Measurements from ENCODE around the gene COG5.

Gene COG5

GRCh38 chr7:107563775-107564552, at the start of gene COG5, which contains the start of gene DUS4L:
TSS of gene COG5 (minus strand) at chr7:107563920. CDS start at chr7:107563896, 24 bp downstream.
TSS of gene DUS4L (plus strand) at chr7:107563971. CDS start at chr7:107567071, 3,100 bp downstream.
- DNase-seq (ENCODE audit: low spot score): peak; percentile 93
- peak within 1 kb of the TSS; percentile 94 to 96 for H3K27ac ChIP-seq
- TF ChIP-seq, protein P1, sequence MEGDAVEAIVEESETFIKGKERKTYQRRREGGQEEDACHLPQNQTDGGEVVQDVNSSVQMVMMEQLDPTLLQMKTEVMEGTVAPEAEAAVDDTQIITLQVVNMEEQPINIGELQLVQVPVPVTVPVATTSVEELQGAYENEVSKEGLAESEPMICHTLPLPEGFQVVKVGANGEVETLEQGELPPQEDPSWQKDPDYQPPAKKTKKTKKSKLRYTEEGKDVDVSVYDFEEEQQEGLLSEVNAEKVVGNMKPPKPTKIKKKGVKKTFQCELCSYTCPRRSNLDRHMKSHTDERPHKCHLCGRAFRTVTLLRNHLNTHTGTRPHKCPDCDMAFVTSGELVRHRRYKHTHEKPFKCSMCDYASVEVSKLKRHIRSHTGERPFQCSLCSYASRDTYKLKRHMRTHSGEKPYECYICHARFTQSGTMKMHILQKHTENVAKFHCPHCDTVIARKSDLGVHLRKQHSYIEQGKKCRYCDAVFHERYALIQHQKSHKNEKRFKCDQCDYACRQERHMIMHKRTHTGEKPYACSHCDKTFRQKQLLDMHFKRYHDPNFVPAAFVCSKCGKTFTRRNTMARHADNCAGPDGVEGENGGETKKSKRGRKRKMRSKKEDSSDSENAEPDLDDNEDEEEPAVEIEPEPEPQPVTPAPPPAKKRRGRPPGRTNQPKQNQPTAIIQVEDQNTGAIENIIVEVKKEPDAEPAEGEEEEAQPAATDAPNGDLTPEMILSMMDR (IDR thresholded peaks at IDR 0.05): no peak
- H3K4me3 ChIP-seq: peak within 1 kb of the TSS; percentile 98

GRCh38 chr7:107613439-107613838, 49.7 kb upstream of the COG5 start:
- no peak overlapping the region for H3K27ac ChIP-seq
- no peak for DNase-seq (ENCODE audit: low spot score)
- TF ChIP-seq, protein P1 (IDR thresholded peaks at IDR 0.05): no peak
- no peak overlapping the region for H3K4me3 ChIP-seq

DNA sequence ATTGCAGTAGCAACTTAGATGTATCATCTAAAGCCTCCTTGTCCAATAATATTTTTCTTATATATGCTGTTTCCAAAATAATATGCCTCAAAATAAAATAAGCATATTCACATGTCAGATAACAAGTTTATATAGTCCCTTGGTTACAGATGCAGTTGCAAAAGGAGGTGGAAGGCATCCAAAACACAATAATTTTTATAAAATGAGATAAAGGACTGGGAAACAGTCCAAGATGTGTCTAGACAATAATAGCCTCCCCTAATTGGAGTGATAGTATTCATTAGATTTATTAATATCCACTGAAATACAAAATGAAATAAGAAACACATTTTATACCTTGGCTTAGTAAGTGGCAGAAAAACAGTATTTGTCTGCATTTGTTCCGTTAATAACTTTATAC, 46.6 kb upstream of the COG5 start:
- peak overlapping the region; percentile 38 to 64 for H3K27ac ChIP-seq
- TF ChIP-seq, protein P1 (IDR thresholded peaks at IDR 0.05): no peak
- no peak for DNase-seq (ENCODE audit: low spot score)

GRCh38 chr7:107609811-107610261, 46.1 kb upstream of the COG5 start:
- TF ChIP-seq, protein P1 (IDR thresholded peaks at IDR 0.05): no peak
- H3K4me3 ChIP-seq: no peak overlapping the region
- H3K27ac ChIP-seq: peak overlapping the region; percentile 38 to 64
- no peak for DNase-seq (ENCODE audit: low spot score)

More for the DNA sequence above, 46.6 kb upstream of the COG5 start:
- H3K4me3 ChIP-seq: no peak overlapping the region

DNA sequence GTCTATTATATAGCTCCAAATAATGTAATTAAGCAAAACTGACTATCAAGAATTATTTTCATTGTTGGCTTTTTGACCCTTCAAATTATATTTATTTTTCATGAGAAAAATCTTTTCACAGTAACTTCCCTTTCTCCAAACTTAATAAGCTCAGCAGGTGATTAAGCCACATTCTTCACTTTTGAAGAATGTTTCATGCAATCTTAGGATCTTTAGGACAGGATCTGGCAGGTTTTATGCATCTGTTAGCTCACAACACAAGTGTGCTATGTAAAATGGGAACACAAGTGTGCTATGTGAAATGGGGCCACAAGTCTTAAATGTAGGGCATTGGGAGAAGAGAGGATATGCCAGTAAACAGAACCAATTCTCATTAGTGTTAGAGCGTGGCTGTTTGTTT, 42.6 kb upstream of the COG5 start:
- Histone ChIP-seq H3K4me3 (no peak overlapping the region), H3K27ac (no peak overlapping the region)
- TF ChIP-seq, protein P1 (IDR thresholded peaks at IDR 0.05): no peak
- DNase-seq (ENCODE audit: low spot score): no peak

DNA sequence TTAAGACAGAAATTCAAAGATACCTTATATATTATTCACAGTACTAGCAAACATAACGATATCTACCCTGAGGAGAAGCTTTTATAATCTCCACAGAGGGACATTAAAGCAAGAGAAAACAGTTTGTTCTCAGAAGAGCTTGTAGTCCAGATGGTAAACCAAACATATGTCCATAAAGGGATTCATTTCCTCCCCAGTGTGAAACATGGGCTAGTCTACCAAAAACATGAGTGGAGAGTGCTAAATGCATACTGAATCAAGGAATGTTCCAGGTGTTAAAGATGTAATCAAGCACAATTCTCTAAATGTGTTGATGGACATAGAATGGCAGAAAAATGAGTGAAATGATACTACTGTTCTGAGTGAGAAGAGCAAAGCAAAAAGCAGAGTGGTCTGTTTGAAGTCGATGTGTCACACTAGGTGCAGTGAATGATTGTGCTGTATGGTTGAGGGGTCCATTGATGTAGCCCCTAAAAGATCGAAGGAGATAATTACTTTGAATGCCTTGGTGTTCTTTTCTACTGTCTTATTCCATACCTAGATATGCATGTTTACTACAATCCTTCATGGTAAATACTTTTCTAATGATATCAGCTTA, 41.6 kb upstream of the COG5 start:
- TF ChIP-seq, protein P1 (IDR thresholded peaks at IDR 0.05): no peak
- Histone ChIP-seq H3K4me3 (no peak overlapping the region), H3K27ac (no peak overlapping the region)
- DNase-seq (ENCODE audit: low spot score): no peak

Measured in coronary artery (tissue), 2 donors.